OCI-LY3 (cell line): Measurements from ENCODE around the gene ZEB2.
A peak's percentile ranks its signal among the peaks of the same experiment; 100 is the strongest.

Experiments
- H2AFZ ChIP-seq: fragments of 200-600, 300-600 bp; shearing (Covaris generic); 2 replicates; pipeline ENCODE4 v1.6.0; 2014; ENCODE audit warnings: antibody characterized with exemption, low read depth, low read length
- H3K27ac ChIP-seq: fragments of 200-600, 300-600 bp; sonication (generic); 2 replicates; pipeline ENCODE4 v1.5.1; 2014; ENCODE audit warnings: mild to moderate bottlenecking, low read length, moderate library complexity, mixed read lengths
- H3K27me3 ChIP-seq: fragments of 200-600, 300-600 bp; sonication (generic); 2 replicates; pipeline ENCODE4 v1.6.1; 2014; ENCODE audit warnings: low read depth, low read length, mixed read lengths
- H3K36me3 ChIP-seq: fragments of 200-600, 300-600 bp; sonication (generic); replicated peaks from 2 replicates; pipeline ENCODE3; 2014; ENCODE audit warnings: low read depth, low read length, mixed read lengths
- H3K4me1 ChIP-seq: fragments of 300-600, 200-600 bp; sonication (generic); 2 replicates; pipeline ENCODE4 v1.6.1; 2014; ENCODE audit warnings: low read length, mixed read lengths
- H3K4me2 ChIP-seq: fragments of 200-600, 300-600 bp; sonication (generic); 2 replicates; pipeline ENCODE4 v1.6.1; 2014; ENCODE audit warnings: low read length, mixed read lengths
- H3K4me3 ChIP-seq: fragments of 300-600, 200-600 bp; sonication (generic); 2 replicates; pipeline ENCODE4 v1.5.1; 2014; ENCODE audit warnings: antibody characterized with exemption, mild to moderate bottlenecking, low read length, moderate library complexity
- H3K79me2 ChIP-seq: fragments of 300-600, 200-600 bp; shearing (Covaris generic); 2 replicates; pipeline ENCODE4 v1.6.1; 2014; ENCODE audit warnings: mild to moderate bottlenecking, low read length, mixed read lengths
- H3K9ac ChIP-seq: fragments of 300-600, 200-600 bp; shearing (Covaris generic); 2 replicates; pipeline ENCODE4 v1.6.0; 2014; ENCODE audit warnings: mild to moderate bottlenecking, low read length, moderate library complexity
- H3K9me3 ChIP-seq: fragments of 200-600, 300-600 bp; shearing (Covaris generic); 2 replicates; pipeline ENCODE4 v1.6.1; 2014; ENCODE audit warnings: low read length, mixed read lengths; ENCODE audit not compliant: insufficient read depth
- H4K20me1 ChIP-seq: fragments of 200-600, 300-600 bp; sonication (generic); 2 replicates; pipeline ENCODE4 v1.6.1; 2016; ENCODE audit warnings: low read length, mixed read lengths; ENCODE audit not compliant: insufficient read depth
- EZH2phosphoT487 ChIP-seq: fragments of 200-600 bp; shearing (Covaris generic); IDR thresholded peaks from 2 replicates; pipeline ENCODE4 v1.6.1; 2018; ENCODE audit warnings: antibody characterized with exemption, mixed run types, low read depth
- TF ChIP-seq, protein P1 (sequence below): fragments of 200-600, 300-600 bp; sonication (generic); IDR thresholded peaks from 2 replicates; pipeline ENCODE4 v1.5.1; 2014; ENCODE audit warnings: antibody characterized with exemption, low read length, low read depth

Gene ZEB2

DNA sequence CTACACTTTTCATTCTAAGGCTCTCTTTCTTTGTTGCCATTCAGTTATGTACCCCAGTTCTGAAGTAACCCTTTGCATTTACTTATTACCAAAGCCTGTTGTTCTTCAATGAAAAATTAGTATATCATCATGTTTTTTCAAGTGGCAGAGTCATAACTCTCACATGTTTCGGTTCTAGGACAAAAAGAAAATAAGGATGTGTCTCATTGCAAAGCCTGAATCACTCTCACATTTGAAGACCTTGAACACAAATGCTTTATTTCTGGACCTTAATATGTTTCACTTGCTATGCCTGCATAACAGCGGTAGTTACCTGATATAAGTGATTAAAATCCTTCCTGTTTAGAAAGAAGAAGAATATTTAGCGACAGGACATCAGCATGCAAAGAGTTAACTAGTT, 49.1 kb downstream of the ZEB2 start:
- peaks cover 4% of the 10 kb centered on the region for H3K36me3 ChIP-seq
- H4K20me1 ChIP-seq, result peaks cover 25% of the 10 kb centered on the region; the same call in 1 of the 2 replicates
- peak overlapping the region; percentile 56 for H3K4me2 ChIP-seq
- peaks cover 3% of the 10 kb centered on the region for H3K79me2 ChIP-seq
- H3K4me1 ChIP-seq, result peaks cover 42% of the 10 kb centered on the region
- no peak overlapping the region for H2AFZ ChIP-seq
- no peak for TF ChIP-seq EZH2phosphoT487
- TF ChIP-seq, protein P1, sequence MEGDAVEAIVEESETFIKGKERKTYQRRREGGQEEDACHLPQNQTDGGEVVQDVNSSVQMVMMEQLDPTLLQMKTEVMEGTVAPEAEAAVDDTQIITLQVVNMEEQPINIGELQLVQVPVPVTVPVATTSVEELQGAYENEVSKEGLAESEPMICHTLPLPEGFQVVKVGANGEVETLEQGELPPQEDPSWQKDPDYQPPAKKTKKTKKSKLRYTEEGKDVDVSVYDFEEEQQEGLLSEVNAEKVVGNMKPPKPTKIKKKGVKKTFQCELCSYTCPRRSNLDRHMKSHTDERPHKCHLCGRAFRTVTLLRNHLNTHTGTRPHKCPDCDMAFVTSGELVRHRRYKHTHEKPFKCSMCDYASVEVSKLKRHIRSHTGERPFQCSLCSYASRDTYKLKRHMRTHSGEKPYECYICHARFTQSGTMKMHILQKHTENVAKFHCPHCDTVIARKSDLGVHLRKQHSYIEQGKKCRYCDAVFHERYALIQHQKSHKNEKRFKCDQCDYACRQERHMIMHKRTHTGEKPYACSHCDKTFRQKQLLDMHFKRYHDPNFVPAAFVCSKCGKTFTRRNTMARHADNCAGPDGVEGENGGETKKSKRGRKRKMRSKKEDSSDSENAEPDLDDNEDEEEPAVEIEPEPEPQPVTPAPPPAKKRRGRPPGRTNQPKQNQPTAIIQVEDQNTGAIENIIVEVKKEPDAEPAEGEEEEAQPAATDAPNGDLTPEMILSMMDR, result no peak
- no peaks in the 10 kb centered on the region for H3K27me3 ChIP-seq
- H3K4me3 ChIP-seq, result peak overlapping the region; percentile 22; the same call in 1 of the 2 replicates
- no peaks in the 10 kb centered on the region for H3K9me3 ChIP-seq
- no peak overlapping the region for H3K9ac ChIP-seq
- H3K27ac ChIP-seq, result no peak overlapping the region

DNA sequence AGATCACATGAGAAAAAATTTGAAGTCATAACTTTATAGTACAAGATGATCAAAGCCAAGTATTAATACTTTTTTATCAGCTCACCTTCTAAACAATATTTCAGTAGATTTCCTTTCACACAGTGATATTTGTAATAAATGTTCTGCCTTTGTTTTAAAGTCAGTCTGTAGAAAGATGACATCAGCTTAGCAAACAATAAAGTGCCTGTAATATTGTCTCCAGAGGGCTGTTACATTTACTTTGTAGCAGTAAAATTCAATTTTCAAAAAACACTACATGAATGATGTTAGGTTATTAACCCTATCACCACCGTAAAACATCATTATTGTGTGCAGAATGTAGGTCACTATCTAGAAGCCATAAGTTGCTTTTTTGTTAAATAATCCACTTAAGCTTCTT, 49.6 kb downstream of the ZEB2 start:
- H3K4me3 ChIP-seq, result no peak overlapping the region
- H3K9ac ChIP-seq, result no peak overlapping the region
- H3K27me3 ChIP-seq, result no peaks in the 10 kb centered on the region
- peaks cover 25% of the 10 kb centered on the region; the same call in 1 of the 2 replicates for H4K20me1 ChIP-seq
- peaks cover 3% of the 10 kb centered on the region for H3K79me2 ChIP-seq
- peaks cover 4% of the 10 kb centered on the region for H3K36me3 ChIP-seq
- no peaks in the 10 kb centered on the region for H3K9me3 ChIP-seq
- H3K4me2 ChIP-seq, result no peak overlapping the region
- H3K27ac ChIP-seq, result no peak overlapping the region
- H3K4me1 ChIP-seq, result peaks cover 43% of the 10 kb centered on the region
- TF ChIP-seq EZH2phosphoT487, result no peak
- TF ChIP-seq, protein P1, result no peak
- no peak overlapping the region for H2AFZ ChIP-seq

DNA sequence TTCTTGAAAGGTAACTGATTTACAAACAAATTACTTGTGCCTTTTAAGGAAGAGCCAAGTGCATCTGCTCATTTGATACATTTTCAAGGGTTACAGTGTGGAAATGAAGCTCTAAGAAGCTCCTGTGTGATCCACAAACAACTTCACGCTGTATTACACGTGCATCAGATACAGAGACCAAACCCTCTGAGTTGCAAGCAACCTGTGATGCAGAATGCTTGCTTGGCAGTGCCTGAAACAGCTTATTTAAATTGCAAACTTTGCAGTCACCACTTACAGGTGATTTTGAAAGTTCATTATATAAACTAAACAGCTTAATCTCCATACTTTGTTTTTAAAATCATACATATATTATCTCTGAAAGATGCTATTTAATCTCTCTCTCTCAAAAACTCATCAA, 50.1 kb downstream of the ZEB2 start:
- H3K4me2 ChIP-seq, result no peak overlapping the region
- TF ChIP-seq EZH2phosphoT487, result no peak
- TF ChIP-seq, protein P1, result no peak
- H3K9ac ChIP-seq, result no peak overlapping the region
- no peak overlapping the region for H3K27ac ChIP-seq
- peaks cover 25% of the 10 kb centered on the region; the same call in 1 of the 2 replicates for H4K20me1 ChIP-seq
- H2AFZ ChIP-seq, result no peak overlapping the region
- no peaks in the 10 kb centered on the region for H3K9me3 ChIP-seq
- H3K36me3 ChIP-seq, result peaks cover 4% of the 10 kb centered on the region
- H3K4me1 ChIP-seq, result peaks cover 43% of the 10 kb centered on the region
- no peaks in the 10 kb centered on the region for H3K27me3 ChIP-seq
- no peak overlapping the region for H3K4me3 ChIP-seq
- H3K79me2 ChIP-seq, result peaks cover 3% of the 10 kb centered on the region

DNA sequence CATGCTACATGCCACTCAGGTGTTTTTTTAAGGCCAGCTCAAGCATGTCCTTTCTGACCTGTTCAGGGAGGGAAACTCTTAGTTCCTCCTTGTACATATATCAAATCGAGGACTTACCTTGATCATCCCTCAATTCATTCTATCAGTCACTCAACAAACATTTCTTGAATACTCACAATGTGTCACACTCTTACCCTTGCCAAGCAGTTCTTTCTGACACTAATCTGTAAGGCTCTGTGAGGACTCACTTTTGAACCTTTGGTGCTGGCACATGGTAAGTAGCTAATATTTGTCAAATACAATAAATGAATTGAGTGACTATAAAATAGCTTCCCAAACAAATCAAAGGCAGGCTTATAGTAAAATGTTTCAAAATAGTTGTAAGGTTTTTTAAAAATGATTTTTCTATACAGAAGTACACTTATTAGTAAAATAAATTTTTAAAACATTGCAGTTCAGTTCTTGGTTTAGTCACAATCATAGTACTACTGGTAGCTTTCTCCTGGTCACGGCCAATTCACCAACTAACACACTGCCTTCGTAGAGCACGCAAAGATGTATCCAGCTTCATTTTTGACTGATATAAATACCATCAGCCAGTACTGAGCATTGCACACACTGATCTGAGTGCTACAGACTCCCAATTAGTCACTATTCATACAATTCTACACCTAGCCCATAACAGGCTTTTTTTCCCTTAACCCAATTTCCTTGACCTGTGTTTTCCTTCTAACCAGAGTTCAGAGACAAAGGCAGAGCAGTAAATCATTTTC, 50.9 kb downstream of the ZEB2 start:
- Histone ChIP-seq H3K4me1 (peaks cover 43% of the 10 kb centered on the region), H3K79me2 (peaks cover 3% of the 10 kb centered on the region)

More for the DNA sequence above, 50.9 kb downstream of the ZEB2 start:
- Histone ChIP-seq H3K27me3 (no peaks in the 10 kb centered on the region), H3K36me3 (peaks cover 5% of the 10 kb centered on the region), H2AFZ (no peak overlapping the region), H4K20me1 (peaks cover 25% of the 10 kb centered on the region; the same call in 1 of the 2 replicates), H3K9me3 (no peaks in the 10 kb centered on the region), H3K27ac (no peak overlapping the region), H3K4me3 (no peak overlapping the region), H3K9ac (no peak overlapping the region), H3K4me2 (no peak overlapping the region)
- TF ChIP-seq, protein P1, result no peak
- no peak for TF ChIP-seq EZH2phosphoT487
